Natural killer cell treated with Interleukin-12 subunit alpha and Interleukin-12 subunit beta and Interleukin-15 and Interleukin-18, amount 100 ng/mL, for 72 hours (primary cell): ENCODE data around the gene CTDSPL. TPM values are rescaled to one million over a fixed set of nuclear protein-coding genes. Genes with fewer than 3 reads are reported as not detected.
"Not testable (repeated sequence)": the region's sequence is repeated elsewhere in the genome, so short reads cannot be mapped to it uniquely, and the experiment has no call there.

ENCODE experiments used
- ATAC-seq, 2 donors: fragments of 150-1000 bp; cut with Tn5 transposase in 1 of 2; sonication (Bioruptor Pico), chemical (Tn5 transposase) in 1 of 2; 2 replicates each; pipeline ENCODE4 v1.10.0; 2021
- DNase-seq: peaks from one replicate; pipeline ENCODE4 v3.0.0; 2022; ENCODE audit warnings: low spot score
- H3K27ac Mint-ChIP-seq, 2 donors: 1 replicate in 1 of 2; 2 replicates in 1 of 2; pipeline ENCODE4 v1.8.0; 2022; ENCODE audit warnings: mixed read lengths in 2 of 2, mild to moderate bottlenecking in 1 of 2, moderate library complexity in 1 of 2
- H3K27me3 Mint-ChIP-seq, 2 donors: 1 replicate in 1 of 2; 2 replicates in 1 of 2; pipeline ENCODE4 v1.8.0; 2022; ENCODE audit warnings: mixed read lengths in 2 of 2
- H3K36me3 Mint-ChIP-seq: one replicate; pipeline ENCODE4 v1.8.0; 2022; ENCODE audit warnings: mixed read lengths
- H3K4me1 Mint-ChIP-seq, 2 donors: 1 replicate in 1 of 2; 2 replicates in 1 of 2; pipeline ENCODE4 v1.8.0; 2022; ENCODE audit warnings: low read depth in 2 of 2, mixed read lengths in 2 of 2, mild to moderate bottlenecking in 1 of 2
- H3K4me3 Mint-ChIP-seq: one replicate; pipeline ENCODE4 v1.8.0; 2022; ENCODE audit warnings: mixed read lengths
- H3K9me3 Mint-ChIP-seq: 2 replicates; pipeline ENCODE4 v1.8.0; 2022; ENCODE audit warnings: mixed read lengths
- total RNA-seq, 2 donors: library from RNA; stranded (reverse); gene quantifications; one replicate each; pipeline ENCODE4 v1.2.3, GENCODE V29; 2022

CTDSPL gene
- total RNA-seq, 2 donors from 2014 or later = 0.69 to 1.3 TPM

DNA sequence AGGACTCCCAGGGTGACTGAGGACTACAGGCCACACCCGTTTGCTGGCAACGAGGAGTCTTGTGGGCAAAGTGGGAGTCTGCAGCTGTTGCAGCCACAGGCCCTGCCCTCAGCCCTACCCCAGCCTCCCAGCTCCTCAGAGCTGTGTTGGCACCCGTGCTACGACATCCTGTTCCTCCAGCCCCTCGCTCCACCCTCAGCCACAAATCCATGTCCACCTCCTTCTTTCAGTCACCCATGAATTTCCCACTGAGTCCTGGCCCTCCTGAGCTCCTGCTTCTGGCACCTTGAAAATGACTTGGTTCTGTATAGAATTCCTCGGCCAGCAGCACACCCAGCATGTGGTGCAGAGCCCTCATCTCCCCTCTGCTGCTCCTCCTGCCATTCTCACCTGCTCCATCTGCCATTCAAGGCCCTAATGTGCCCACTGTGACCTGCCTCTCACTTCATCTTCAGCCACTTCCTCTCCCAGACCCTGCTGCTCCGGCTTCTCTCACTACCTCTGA, 108.0 kb downstream of the CTDSPL start:
- peaks cover 3% of the 10 kb centered on the region in 2 donors for H3K4me1 Mint-ChIP-seq
- ATAC-seq (peak in 1 of 2 donors; percentile 52), DNase-seq (no peak)
- no peak overlapping the region for H3K27ac Mint-ChIP-seq
- no peak overlapping the region for H3K4me3 Mint-ChIP-seq
- no peaks in the 10 kb centered on the region for H3K9me3 Mint-ChIP-seq
- no peaks in the 10 kb centered on the region for H3K36me3 Mint-ChIP-seq
- H3K27me3 Mint-ChIP-seq = peaks cover 9 to 11% of the 10 kb centered on the region in 2 donors

DNA sequence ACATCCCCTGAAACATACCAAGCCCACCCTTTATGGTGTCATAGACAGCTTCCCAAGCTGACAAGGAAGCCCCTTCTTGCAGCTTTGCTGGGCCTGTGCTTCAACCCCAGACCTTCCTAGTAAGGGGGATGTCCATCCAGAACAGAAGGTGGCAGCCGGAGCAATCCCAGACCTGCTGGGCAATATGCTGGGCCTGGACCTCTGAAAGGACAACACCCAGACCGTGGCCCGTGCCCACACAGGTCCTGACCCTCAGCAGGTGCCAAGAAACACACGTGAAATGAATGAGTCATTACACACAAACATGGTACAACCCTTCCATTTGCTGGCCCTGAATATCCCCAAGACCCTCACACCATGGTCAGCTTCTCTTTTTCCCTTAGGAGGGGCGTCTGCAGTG, 109.1 kb downstream of the CTDSPL start:
- DNase-seq = no peak
- peaks cover 7 to 8% of the 10 kb centered on the region in 2 donors for H3K4me1 Mint-ChIP-seq
- H3K36me3 Mint-ChIP-seq = no peaks in the 10 kb centered on the region
- ATAC-seq = no peak
- peak overlapping the region in 1 of 2 donors; percentile 78 for H3K27ac Mint-ChIP-seq
- H3K9me3 Mint-ChIP-seq = no peaks in the 10 kb centered on the region
- H3K4me3 Mint-ChIP-seq = no peak overlapping the region
- H3K27me3 Mint-ChIP-seq = peaks cover 5 to 11% of the 10 kb centered on the region in 2 donors

DNA sequence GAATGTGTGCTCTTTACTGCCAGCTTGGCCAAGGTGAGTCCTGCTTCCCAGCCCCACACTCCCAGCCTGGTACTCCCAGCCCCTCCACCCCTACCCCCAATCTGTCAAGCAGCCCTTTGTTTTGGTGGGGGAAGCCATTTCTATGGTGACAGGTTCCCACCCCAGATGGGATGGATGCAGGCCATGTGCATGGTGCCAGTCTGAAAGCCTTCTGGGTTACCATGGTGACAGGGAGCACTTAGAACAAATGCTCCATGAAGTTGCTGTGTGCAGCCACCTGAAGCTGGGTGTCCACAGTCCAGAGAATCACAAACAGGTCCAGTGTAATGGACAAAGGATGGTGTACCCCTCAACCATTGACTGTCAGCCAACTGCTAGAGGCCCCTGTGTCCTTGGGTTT, 109.8 kb downstream of the CTDSPL start:
- peaks cover 7 to 8% of the 10 kb centered on the region in 2 donors for H3K4me1 Mint-ChIP-seq
- no peak overlapping the region for H3K4me3 Mint-ChIP-seq
- H3K27ac Mint-ChIP-seq = no peak overlapping the region
- H3K9me3 Mint-ChIP-seq = no peaks in the 10 kb centered on the region
- no peak for DNase-seq
- H3K27me3 Mint-ChIP-seq = peaks cover under 1 to 6% of the 10 kb centered on the region in 2 donors
- no peak for ATAC-seq
- H3K36me3 Mint-ChIP-seq = no peaks in the 10 kb centered on the region

DNA sequence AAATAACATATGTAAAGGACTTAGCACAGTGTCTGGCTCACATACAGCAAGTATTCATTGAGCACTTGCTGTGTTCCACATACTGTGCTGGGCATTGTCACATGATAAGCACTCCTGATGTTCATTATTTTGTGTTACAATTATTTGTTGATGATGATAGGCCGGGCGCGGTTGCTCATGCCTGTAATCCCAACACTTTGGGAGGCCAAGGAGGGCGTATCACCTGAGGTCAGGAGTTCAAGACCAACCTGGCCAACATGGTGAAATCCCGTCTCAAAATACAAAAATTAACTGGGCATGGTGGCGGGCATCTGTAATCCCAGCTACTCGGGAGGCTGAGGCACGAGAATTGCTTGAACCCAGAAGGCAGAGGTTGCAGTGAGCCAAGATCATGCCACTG, 110.4 kb downstream of the CTDSPL start:
- ATAC-seq, H3K27ac Mint-ChIP-seq, H3K27me3 Mint-ChIP-seq, H3K4me1 Mint-ChIP-seq, H3K4me3 Mint-ChIP-seq, H3K36me3 Mint-ChIP-seq, DNase-seq, H3K9me3 Mint-ChIP-seq: not testable (repeated sequence)

DNA sequence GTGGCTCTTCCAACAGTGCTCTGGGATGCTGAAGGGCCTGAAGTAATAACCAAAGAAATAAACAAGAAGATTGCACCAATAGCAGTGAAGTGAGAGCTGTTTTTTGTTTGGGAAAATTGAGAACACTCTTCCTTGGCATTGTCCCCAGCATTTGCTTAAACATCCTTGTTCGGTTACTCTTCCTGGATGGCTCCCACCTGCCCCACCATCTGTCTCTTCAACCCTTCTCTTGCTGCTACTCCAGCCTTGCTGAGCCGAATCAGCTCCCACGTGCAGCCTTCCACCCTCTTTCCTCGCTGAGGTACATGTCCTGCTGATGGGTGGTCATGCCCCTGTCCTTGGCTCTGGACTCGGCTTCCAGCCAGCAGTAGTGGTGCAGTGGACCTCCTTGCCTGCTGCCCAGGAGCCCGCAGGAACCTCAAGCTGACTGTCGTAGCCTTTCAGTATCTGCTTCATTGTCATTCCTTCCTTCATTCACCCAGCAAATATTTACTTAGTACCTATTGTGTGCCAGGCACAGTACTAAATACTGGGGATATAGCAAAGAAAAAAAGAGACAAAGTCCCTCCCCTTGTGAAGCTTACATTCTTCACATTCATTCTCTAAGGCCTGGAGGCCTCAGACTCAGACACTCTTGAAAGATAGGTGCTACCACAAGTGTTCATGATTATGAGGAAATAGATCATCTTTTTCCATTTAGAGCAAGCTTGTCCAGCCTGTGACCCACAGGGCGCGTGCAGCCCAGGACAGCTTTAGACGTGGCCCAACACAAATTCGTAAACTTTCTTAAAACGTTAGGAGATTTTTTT, 111.8 kb downstream of the CTDSPL start:
- H3K4me3 Mint-ChIP-seq = no peak overlapping the region
- H3K4me1 Mint-ChIP-seq = peaks cover 7 to 8% of the 10 kb centered on the region in 2 donors
- H3K27ac Mint-ChIP-seq = no peak overlapping the region
- ATAC-seq (no peak), DNase-seq (no peak)
- no peaks in the 10 kb centered on the region for H3K27me3 Mint-ChIP-seq
- H3K9me3 Mint-ChIP-seq = no peaks in the 10 kb centered on the region
- no peaks in the 10 kb centered on the region for H3K36me3 Mint-ChIP-seq

DNA sequence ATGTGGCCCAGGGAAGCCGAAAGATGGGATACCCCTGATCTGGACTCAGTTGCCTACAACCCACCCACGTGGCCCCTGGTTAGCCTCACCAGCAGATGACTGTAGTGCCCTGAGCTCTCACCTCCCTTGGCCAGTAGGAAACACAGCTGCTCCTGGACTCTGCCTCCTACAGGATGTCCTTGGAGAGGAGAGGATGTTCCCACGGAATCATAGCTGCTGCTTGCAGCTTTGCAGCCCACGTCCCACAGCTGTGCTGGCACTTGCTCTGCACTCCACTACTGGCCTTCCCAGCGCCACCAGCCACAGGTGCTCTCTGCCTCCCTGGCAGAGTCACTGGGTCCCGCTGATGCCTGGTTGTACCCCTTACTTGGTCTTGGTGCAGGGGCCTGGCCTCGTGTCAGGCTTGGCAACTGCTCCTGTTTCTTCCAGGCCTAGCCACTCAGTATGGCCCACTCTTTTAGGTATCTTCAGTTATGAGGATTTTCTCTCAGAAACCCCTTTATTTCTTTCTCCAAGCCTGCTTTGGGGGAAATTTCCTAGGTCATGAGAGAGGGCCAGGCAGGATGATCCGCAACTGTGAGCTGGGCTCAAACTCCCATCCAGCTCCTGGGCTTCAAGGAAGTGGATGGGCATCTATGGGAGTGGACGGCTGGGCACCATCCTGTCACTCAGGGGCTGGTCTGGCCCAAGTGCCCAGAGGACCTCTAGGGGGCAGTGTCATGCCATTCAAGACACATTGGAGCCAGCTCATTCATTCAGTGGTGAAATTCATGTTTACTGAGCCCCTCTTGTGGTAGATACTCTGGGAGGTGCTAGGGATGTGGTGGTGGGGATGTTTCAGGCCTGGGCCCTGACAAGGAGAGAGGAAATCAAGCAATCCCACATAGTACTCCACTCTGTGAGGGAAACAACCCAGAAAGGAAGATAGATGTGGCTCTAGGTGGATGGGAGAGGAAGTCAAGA, 112.7 kb downstream of the CTDSPL start:
- DNase-seq (peak; percentile 83), ATAC-seq (peak; percentile 79 to 90)
- Mint-ChIP-seq H3K36me3 (no peaks in the 10 kb centered on the region), H3K9me3 (no peaks in the 10 kb centered on the region), H3K4me1 (peaks cover 7 to 8% of the 10 kb centered on the region in 2 donors), H3K4me3 (no peak overlapping the region), H3K27ac (peak overlapping the region; percentile 21 to 31), H3K27me3 (no peaks in the 10 kb centered on the region)

DNA sequence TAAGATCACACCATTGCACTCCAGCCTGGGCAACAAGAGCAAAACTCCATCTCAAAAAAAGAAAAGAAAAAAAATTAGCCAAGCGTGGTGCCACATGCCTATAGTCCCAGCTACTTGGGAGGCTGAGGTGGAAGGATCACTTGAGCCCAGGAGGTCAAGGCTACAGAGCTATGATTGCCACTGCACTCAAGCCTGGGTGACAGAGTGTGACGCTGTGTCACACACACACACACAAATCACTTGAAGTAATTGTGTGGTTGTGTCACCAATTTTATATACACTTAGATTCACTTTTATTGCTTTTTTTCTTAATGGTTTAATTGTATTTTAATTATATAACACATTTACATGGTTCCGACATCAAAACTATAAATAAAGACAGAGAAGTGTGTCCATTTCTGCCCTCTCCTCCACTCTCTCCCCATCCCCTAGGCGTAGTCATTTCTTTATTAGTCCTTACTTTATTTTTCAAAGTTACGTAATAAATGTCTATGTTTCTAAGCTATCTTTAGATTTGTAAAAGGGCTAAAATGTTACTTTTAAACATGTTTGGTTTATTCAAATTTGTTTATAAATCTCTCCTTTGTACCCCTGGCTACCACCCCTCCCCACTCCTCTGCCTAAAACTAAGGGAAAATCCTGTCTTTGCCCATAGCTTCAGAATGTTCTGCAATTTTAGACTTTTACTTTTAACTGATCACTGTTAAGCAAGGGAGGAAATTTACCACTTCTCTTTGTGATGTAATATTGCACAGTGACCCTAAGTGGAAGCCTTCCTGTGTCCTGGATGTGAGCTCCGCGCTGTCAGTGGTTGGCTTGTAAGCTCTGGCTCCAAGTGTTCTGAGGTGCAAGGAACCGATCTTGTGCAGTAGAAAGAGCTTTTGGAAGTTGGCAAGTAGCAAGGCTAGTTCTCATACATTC, 118.1 kb downstream of the CTDSPL start:
- Mint-ChIP-seq H3K9me3 (no peaks in the 10 kb centered on the region), H3K27ac (peak overlapping the region; percentile 53 to 72), H3K27me3 (peaks cover 0 to 2% of the 10 kb centered on the region in 2 donors), H3K36me3 (no peaks in the 10 kb centered on the region), H3K4me1 (peaks cover 3 to 4% of the 10 kb centered on the region in 2 donors), H3K4me3 (no peak overlapping the region)
- DNase-seq (no peak), ATAC-seq (no peak)

DNA sequence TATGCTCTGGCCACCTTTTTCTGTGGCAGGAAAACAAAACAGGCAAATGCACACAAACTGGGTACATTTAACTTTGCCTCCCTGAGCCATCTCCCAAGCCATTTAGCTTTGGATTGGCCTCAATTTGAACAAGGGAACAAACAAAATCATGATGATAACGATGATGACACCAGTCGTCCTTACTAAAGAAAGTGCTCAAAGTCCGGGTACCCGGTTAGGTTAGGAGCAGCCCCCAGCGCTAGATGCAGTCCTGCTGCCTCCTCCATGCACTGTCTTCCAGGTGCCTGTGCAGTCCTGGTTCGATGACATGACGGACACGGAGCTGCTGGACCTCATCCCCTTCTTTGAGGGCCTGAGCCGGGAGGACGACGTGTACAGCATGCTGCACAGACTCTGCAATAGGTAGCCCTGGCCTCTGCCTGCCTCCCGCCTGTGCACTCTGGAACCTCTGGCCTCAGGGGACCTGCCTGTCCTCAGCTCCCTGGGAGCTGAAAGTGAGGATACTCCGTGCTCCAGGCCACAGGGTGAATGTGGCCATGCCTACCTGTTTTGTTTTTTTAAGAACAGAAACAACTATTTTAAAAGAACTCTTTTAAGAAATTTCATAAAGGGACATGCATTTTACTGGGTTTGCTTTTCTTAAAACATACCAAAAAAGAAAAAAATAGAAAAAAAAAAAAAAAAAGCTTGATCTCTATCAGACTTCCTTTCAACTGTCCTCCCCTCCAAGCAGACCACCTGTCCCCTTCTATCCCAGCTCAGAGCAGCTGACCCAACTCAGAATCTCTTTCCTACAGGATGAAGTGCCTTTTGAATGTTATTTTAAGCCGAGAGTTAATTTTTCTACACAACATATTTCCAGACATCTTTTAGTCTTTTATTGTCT, 119.0 kb downstream of the CTDSPL start:
- H3K4me1 Mint-ChIP-seq = no peaks in the 10 kb centered on the region
- no peaks in the 10 kb centered on the region for H3K36me3 Mint-ChIP-seq
- H3K9me3 Mint-ChIP-seq = no peaks in the 10 kb centered on the region
- H3K27ac Mint-ChIP-seq = peak overlapping the region; percentile 53 to 72
- H3K27me3 Mint-ChIP-seq = peaks cover 0 to 2% of the 10 kb centered on the region in 2 donors
- H3K4me3 Mint-ChIP-seq = no peak overlapping the region
- no peak for DNase-seq
- no peak for ATAC-seq

DNA sequence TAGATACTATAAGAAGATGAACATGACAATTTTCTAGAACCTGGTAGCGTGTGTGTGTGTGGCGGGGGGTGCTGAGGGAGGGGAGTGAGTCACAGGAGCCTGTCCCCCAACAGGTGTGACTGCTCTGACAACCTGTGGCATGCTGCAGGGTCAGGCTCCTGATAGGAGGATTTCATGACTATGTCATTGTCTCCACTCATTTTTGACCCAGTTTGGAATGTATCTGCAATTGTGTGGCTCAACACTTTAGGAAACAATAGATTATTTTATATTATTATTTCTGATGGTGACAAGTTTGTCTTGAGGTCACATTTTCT, 119.6 kb downstream of the CTDSPL start:
- Mint-ChIP-seq H3K4me1 (no peaks in the 10 kb centered on the region), H3K9me3 (no peaks in the 10 kb centered on the region), H3K4me3 (no peak overlapping the region), H3K27ac (no peak overlapping the region), H3K27me3 (peaks cover 0 to 2% of the 10 kb centered on the region in 2 donors), H3K36me3 (no peaks in the 10 kb centered on the region)
- DNase-seq (no peak), ATAC-seq (no peak)

DNA sequence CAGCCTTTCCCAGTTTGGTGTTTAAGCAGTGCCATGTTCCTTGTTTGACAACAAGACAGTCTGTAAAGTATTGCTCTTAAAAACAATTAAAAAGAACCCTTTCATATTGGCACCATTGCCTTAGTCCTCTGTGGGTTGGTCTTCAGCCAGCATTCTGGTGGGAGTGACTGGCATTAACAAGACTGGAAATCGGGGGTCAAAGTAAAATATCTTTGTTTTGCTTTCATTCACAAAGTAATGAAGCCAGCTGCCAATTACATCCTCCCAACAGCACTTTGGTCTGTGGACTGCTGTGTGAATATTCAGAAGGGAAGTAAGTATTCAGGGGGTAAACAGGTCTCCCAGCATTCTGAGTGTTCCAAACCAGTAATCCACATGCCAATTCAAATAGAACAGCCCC, 120.7 kb downstream of the CTDSPL start:
- Mint-ChIP-seq H3K27ac (no peak overlapping the region), H3K4me3 (no peak overlapping the region), H3K9me3 (no peaks in the 10 kb centered on the region), H3K4me1 (no peaks in the 10 kb centered on the region), H3K27me3 (peaks cover 0 to 2% of the 10 kb centered on the region in 2 donors), H3K36me3 (no peaks in the 10 kb centered on the region)
- ATAC-seq (no peak), DNase-seq (no peak)

DNA sequence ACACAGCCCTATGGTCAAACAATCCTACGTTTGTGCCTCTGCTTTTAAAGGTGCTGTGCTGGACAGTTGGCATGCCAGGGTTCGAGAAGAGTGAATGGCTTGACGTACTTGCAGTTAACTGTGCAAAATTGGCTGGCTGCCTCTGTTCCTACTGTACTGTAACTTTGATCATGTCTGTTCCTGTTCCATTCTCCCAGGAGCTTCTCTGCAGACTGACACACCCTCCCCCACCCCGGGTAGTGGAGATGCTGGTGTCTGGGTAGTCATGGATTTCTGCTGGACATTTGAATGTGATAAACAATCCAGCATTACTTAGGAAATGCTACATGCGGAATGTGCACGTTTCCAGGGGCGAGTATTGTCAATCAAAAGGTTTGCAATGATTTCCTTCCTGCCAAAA, 122.4 kb downstream of the CTDSPL start:
- no peaks in the 10 kb centered on the region for H3K9me3 Mint-ChIP-seq
- no peak overlapping the region for H3K4me3 Mint-ChIP-seq
- H3K27ac Mint-ChIP-seq = peak overlapping the region in 1 of 2 donors; percentile 56
- no peaks in the 10 kb centered on the region for H3K4me1 Mint-ChIP-seq
- H3K27me3 Mint-ChIP-seq = peaks cover 0 to 2% of the 10 kb centered on the region in 2 donors
- no peak for DNase-seq
- no peak for ATAC-seq
- H3K36me3 Mint-ChIP-seq = no peaks in the 10 kb centered on the region

DNA sequence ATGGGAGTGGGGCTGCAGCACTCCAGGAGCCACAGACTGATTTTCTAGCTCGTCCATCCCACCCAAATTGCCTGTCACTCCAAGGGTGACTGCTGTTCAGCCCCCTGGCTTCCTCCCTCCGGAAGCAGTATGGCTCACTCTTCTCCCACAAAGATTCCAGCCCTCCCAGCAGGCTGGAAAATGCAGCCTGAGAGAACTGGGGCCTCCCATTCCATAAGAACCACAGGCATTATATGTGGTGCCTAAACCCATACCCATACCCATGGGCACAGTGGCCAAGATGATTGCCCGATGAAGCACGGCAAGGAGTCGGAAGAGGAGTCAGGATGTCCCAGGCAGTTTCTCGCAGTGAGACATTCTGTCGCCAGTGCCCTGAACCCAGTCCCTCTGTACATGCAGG, 122.9 kb downstream of the CTDSPL start:
- no peak for DNase-seq
- peak overlapping the region in 1 of 2 donors; percentile 56 for H3K27ac Mint-ChIP-seq
- no peak for ATAC-seq
- no peaks in the 10 kb centered on the region for H3K36me3 Mint-ChIP-seq
- H3K9me3 Mint-ChIP-seq = no peaks in the 10 kb centered on the region
- no peak overlapping the region for H3K4me3 Mint-ChIP-seq
- H3K4me1 Mint-ChIP-seq = no peaks in the 10 kb centered on the region
- H3K27me3 Mint-ChIP-seq = peaks cover 0 to 2% of the 10 kb centered on the region in 2 donors
